Fibroblast of lung (primary cell): ENCODE measurements around the gene ADAP1.

Source experiments
- EZH2 ChIP-seq: IDR thresholded peaks from 2 replicates; pipeline ENCODE4 v1.5.1; 2012; ENCODE audit warnings: low read length, control low read depth, mild to moderate bottlenecking; ENCODE audit errors: missing control alignments
- TF ChIP-seq, protein P1 (sequence below), 2 donors: IDR thresholded peaks in 1 of 2; conservative IDR thresholded peaks in 1 of 2; 1 replicate in 1 of 2; 2 replicates in 1 of 2; pipeline ENCODE4 v1.5.1; 2011 to 2012; ENCODE audit warnings: low read length in 2 of 2, control low read depth in 1 of 2, inconsistent platforms in 1 of 2, low read depth in 1 of 2, mild to moderate bottlenecking in 1 of 2

DNA sequence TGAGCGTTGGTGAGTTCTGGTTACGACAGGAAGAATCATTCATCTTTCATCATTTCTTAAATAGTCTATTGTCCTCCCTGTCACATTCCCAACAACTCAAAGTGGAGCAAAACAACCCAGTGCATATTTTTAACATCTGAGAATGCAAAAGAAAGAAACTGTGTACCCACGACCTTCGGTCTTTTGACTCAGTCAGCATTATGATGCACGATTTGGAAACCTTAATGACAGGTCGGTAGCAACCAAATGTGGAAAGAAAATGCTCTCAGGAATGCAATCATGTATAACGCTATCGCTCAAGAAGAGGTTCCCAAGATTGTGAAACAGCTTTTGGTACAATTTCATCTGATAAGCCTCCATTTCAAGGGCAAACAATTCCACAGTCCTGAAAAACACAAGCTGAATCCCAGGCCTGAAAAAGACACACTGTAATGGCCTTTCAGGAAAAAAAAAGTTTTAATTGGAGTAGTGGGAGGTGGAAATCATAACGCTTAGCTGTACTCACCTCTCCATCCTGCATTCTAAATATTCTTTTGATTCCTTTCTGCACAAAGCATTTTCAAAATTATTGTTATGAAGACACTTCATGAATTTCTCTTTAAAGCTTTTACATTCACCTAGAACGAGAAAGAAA is 18.3 kb upstream of the ADAP1 start:
- TF ChIP-seq, protein P1, sequence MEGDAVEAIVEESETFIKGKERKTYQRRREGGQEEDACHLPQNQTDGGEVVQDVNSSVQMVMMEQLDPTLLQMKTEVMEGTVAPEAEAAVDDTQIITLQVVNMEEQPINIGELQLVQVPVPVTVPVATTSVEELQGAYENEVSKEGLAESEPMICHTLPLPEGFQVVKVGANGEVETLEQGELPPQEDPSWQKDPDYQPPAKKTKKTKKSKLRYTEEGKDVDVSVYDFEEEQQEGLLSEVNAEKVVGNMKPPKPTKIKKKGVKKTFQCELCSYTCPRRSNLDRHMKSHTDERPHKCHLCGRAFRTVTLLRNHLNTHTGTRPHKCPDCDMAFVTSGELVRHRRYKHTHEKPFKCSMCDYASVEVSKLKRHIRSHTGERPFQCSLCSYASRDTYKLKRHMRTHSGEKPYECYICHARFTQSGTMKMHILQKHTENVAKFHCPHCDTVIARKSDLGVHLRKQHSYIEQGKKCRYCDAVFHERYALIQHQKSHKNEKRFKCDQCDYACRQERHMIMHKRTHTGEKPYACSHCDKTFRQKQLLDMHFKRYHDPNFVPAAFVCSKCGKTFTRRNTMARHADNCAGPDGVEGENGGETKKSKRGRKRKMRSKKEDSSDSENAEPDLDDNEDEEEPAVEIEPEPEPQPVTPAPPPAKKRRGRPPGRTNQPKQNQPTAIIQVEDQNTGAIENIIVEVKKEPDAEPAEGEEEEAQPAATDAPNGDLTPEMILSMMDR (conservative IDR thresholded peaks at IDR 0.05 in 1 of 2, IDR thresholded peaks at IDR 0.05 in 1 of 2; ENCODE audit: low read depth in 1 of 2, low read length in 2 of 2) = no peak
- no peak for TF ChIP-seq EZH2
